H1 (cell line): Measurements from ENCODE around the gene RTKN2. TPM values are rescaled to one million over a fixed set of nuclear protein-coding genes. Genes with fewer than 3 reads are reported as not detected.
A peak's percentile ranks its signal among the peaks of the same experiment; 100 is the strongest.

ENCODE experiments used
- CBX8 ChIP-seq: fragments of 300-800, 300-1000 bp; sonication (generic); IDR thresholded peaks from 2 replicates; pipeline ENCODE4 v1.7.1; 2016; ENCODE audit warnings: low read depth, low read length, borderline replicate concordance
- CTBP2 ChIP-seq: IDR thresholded peaks from 2 replicates; pipeline ENCODE4 v1.7.0; 2011; ENCODE audit warnings: borderline replicate concordance, mild to moderate bottlenecking, moderate library complexity, mixed read lengths, low read length; ENCODE audit not compliant: insufficient read depth, insufficient read length
- JUN ChIP-seq: IDR thresholded peaks from 2 replicates; pipeline ENCODE4 v1.6.1; 2011; ENCODE audit warnings: low read depth, mild to moderate bottlenecking, improper control_type of control experiment, low read length
- NANOG ChIP-seq: IDR thresholded peaks from 2 replicates; pipeline ENCODE4 v1.6.1; 2011; ENCODE audit warnings: low read length, low read depth, mild to moderate bottlenecking, inconsistent platforms; ENCODE audit not compliant: insufficient read depth, poor library complexity, severe bottlenecking
- RBBP5 ChIP-seq: IDR thresholded peaks from 2 replicates; pipeline ENCODE4 v1.7.1; 2012; ENCODE audit warnings: low read depth, mild to moderate bottlenecking, inconsistent platforms, low read length, moderate library complexity, borderline replicate concordance
- SP4 ChIP-seq: IDR thresholded peaks from 2 replicates; pipeline ENCODE4 v1.6.1; 2012; ENCODE audit warnings: low read length, inconsistent platforms
- SRF ChIP-seq: IDR thresholded peaks from 2 replicates; pipeline ENCODE4 v1.6.1; 2011; ENCODE audit warnings: mild to moderate bottlenecking, low read depth, low read length, moderate library complexity
- TBP ChIP-seq: IDR thresholded peaks from 2 replicates; pipeline ENCODE4 v1.6.1; 2011; ENCODE audit warnings: low read depth, low read length, improper control_type of control experiment
- TEAD4 ChIP-seq: IDR thresholded peaks from 2 replicates; pipeline ENCODE4 v1.6.1; 2012; ENCODE audit warnings: low read depth, low read length, inconsistent platforms, mixed read lengths
- USF2 ChIP-seq: IDR thresholded peaks from 2 replicates; pipeline ENCODE4 v1.6.1; 2011; ENCODE audit warnings: low read length, improper control_type of control experiment
- polyA plus RNA-seq, 7 experiments: library from polyadenylated mRNA; depleted of rRNA in 3 of 7; stranded (reverse) in 5 of 7; unstranded in 2 of 7; fragments of >200 nt in 5 of 7; fragments of 200-250 nt in 2 of 7; gene quantifications; 1 replicate in 5 of 7; 2 replicates in 1 of 7; 4 replicates in 1 of 7; pipeline versions ENCODE4 v1.2.1 to v1.2.3, GENCODE V29; 2011 to 2013; ENCODE audit warnings: missing spikeins in 2 of 7, mixed read lengths in 2 of 7
- total RNA-seq: library from RNA; stranded (reverse); fragmentation: NEBNext Ultra II Directional; extraction: Animal tissue kit (Norgen Biotek cat#: 25700); gene quantifications from 2 replicates; pipeline ENCODE4 v1.2.1, GENCODE V29; 2021
- TF ChIP-seq, protein P1 (sequence below), 3 experiments: IDR thresholded peaks; 1 replicate in 2 of 3; 2 replicates in 1 of 3; pipeline versions ENCODE4 v1.5.1 to v1.6.1; 2011; ENCODE audit warnings: low read length in 3 of 3, mild to moderate bottlenecking in 3 of 3, inconsistent platforms in 2 of 3, low read depth in 1 of 3, moderate library complexity in 1 of 3; ENCODE audit not compliant: insufficient read depth in 1 of 3; ENCODE audit errors: control extremely low read depth in 1 of 3

Gene RTKN2
- total and polyA plus RNA-seq, 2 of the 8 experiments (the other 6 are each of a cell fraction or from before 2014, with no cell fraction given) = 5.1 to 24.6 TPM

DNA sequence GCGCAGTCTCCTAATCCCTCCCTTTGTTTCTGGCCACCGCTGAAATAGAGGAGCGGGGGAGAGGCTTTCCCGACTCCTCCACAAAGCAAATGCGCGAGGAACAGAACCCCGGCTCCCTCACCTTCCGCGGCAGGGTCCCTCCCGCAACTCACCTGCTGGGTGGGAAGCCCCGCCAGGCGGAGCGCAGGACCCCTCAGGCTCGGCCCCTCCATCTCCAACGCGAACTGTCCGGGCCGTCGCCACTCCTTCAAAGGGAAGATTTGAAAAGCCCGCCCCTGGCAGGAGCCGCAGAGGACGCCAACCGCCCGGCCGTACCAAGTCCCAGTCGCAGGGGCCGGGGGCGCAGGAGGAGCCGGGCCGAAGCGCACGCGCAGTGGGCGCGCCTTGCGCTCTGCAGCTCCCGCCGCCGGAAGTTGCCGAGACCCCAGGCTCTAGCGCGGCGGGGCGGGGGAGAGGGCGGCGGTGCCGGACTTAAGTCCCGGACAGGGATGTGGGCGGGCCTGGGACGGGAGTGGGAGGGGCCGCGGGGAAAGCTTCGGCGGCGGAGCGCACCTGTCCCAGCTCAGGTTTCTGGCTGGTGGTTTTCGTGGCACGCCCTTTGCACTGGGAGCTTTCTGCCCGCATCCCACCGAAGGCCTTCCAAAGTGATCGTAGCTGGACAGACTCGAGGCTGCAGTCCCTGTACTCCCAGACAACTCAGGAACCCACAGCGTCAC is at the start of gene RTKN2 (continued):
- TF ChIP-seq SRF (no peak), JUN (no peak; the same call in 1 of the 2 replicates), TEAD4 (no peak), TBP (peak; percentile 43; the same call in 1 of the 2 replicates), CBX8 (no peak), SP4 (no peak; the same call in none of the 2 replicates), NANOG (no peak), USF2 (no peak), CTBP2 (no peak), RBBP5 (0 out of 2 replicates have a peak, but pooled peaks have one; percentile 28)
- TF ChIP-seq, protein P1, sequence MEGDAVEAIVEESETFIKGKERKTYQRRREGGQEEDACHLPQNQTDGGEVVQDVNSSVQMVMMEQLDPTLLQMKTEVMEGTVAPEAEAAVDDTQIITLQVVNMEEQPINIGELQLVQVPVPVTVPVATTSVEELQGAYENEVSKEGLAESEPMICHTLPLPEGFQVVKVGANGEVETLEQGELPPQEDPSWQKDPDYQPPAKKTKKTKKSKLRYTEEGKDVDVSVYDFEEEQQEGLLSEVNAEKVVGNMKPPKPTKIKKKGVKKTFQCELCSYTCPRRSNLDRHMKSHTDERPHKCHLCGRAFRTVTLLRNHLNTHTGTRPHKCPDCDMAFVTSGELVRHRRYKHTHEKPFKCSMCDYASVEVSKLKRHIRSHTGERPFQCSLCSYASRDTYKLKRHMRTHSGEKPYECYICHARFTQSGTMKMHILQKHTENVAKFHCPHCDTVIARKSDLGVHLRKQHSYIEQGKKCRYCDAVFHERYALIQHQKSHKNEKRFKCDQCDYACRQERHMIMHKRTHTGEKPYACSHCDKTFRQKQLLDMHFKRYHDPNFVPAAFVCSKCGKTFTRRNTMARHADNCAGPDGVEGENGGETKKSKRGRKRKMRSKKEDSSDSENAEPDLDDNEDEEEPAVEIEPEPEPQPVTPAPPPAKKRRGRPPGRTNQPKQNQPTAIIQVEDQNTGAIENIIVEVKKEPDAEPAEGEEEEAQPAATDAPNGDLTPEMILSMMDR (IDR thresholded peaks at IDR 0.05; ENCODE audit: control extremely low read depth in 1 of 3, insufficient read depth in 1 of 3, low read depth in 1 of 3, low read length in 3 of 3) = no peak
